ENCODE measurements around the gene TBC1D22A.

DNA sequence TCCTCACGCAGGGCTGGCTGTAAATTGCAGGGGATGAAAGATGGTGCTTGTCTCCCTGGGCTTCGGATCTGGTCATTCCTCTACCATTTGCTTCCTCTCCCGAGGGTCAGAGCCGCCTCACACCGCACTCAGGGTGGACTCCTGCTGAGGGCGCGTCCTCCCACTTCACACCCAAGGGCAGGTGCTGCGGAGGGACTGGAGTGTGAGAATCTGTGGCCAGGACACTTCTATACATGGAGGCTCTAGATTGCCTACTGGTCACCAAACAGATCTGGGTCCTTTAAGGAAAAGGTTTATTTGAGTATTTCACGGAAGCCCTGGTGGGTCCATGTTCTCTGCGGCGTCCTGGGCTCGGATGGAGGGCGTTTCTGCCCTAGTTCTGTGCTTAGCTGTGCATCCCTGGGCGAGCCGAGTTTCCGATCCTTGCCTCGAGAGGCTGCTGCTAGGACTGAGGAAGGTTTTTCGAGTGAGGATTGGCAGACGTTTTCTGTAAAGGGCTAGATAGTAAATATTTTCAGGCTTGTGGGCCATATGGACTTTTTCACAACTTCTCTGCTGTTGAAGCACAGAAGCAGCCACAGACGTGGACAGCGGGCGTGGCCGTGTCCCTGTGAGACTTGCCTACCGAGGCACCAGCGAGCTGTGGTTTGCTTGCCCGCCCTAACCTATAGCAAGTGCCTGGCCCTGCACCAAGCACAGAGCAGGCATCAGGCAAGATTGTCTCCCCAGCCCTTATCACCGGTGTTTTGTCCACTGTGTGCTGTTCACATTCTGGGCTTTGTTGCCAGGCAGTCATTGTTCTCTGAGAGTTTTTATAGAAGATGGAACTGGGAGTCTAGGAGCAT, 279.0 kb downstream of the TBC1D22A start:
- TF ChIP-seq ISL1 (CRISPR knock-in tag; IDR thresholded peaks at IDR 0.05) = no peak
- TF ChIP-seq ZFP3 (CRISPR knock-in tag; IDR thresholded peaks at IDR 0.05) = no peak
- TF ChIP-seq, protein P1, sequence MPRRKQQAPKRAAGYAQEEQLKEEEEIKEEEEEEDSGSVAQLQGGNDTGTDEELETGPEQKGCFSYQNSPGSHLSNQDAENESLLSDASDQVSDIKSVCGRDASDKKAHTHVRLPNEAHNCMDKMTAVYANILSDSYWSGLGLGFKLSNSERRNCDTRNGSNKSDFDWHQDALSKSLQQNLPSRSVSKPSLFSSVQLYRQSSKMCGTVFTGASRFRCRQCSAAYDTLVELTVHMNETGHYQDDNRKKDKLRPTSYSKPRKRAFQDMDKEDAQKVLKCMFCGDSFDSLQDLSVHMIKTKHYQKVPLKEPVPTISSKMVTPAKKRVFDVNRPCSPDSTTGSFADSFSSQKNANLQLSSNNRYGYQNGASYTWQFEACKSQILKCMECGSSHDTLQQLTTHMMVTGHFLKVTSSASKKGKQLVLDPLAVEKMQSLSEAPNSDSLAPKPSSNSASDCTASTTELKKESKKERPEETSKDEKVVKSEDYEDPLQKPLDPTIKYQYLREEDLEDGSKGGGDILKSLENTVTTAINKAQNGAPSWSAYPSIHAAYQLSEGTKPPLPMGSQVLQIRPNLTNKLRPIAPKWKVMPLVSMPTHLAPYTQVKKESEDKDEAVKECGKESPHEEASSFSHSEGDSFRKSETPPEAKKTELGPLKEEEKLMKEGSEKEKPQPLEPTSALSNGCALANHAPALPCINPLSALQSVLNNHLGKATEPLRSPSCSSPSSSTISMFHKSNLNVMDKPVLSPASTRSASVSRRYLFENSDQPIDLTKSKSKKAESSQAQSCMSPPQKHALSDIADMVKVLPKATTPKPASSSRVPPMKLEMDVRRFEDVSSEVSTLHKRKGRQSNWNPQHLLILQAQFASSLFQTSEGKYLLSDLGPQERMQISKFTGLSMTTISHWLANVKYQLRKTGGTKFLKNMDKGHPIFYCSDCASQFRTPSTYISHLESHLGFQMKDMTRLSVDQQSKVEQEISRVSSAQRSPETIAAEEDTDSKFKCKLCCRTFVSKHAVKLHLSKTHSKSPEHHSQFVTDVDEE (CRISPR knock-in tag; IDR thresholded peaks at IDR 0.05) = no peak
- TF ChIP-seq, protein P2, sequence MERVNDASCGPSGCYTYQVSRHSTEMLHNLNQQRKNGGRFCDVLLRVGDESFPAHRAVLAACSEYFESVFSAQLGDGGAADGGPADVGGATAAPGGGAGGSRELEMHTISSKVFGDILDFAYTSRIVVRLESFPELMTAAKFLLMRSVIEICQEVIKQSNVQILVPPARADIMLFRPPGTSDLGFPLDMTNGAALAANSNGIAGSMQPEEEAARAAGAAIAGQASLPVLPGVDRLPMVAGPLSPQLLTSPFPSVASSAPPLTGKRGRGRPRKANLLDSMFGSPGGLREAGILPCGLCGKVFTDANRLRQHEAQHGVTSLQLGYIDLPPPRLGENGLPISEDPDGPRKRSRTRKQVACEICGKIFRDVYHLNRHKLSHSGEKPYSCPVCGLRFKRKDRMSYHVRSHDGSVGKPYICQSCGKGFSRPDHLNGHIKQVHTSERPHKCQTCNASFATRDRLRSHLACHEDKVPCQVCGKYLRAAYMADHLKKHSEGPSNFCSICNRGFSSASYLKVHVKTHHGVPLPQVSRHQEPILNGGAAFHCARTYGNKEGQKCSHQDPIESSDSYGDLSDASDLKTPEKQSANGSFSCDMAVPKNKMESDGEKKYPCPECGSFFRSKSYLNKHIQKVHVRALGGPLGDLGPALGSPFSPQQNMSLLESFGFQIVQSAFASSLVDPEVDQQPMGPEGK (CRISPR knock-in tag; IDR thresholded peaks at IDR 0.05; ENCODE audit: borderline replicate concordance) = no peak
- TF ChIP-seq CSDC2 (CRISPR knock-in tag; IDR thresholded peaks at IDR 0.05) = no peak
- TF ChIP-seq BACH2 (CRISPR knock-in tag; IDR thresholded peaks at IDR 0.05; ENCODE audit: borderline replicate concordance) = no peak
- TF ChIP-seq, protein P3, sequence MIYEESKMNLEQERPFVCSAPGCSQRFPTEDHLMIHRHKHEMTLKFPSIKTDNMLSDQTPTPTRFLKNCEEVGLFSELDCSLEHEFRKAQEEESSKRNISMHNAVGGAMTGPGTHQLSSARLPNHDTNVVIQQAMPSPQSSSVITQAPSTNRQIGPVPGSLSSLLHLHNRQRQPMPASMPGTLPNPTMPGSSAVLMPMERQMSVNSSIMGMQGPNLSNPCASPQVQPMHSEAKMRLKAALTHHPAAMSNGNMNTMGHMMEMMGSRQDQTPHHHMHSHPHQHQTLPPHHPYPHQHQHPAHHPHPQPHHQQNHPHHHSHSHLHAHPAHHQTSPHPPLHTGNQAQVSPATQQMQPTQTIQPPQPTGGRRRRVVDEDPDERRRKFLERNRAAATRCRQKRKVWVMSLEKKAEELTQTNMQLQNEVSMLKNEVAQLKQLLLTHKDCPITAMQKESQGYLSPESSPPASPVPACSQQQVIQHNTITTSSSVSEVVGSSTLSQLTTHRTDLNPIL (CRISPR knock-in tag; IDR thresholded peaks at IDR 0.05; ENCODE audit: low read depth) = no peak
- TF ChIP-seq ARNTL (CRISPR knock-in tag; IDR thresholded peaks at IDR 0.05; ENCODE audit: borderline replicate concordance, low read depth) = no peak
- no peak for TF ChIP-seq SNAI2 (CRISPR knock-in tag; IDR thresholded peaks at IDR 0.05)
- TF ChIP-seq, protein P4, sequence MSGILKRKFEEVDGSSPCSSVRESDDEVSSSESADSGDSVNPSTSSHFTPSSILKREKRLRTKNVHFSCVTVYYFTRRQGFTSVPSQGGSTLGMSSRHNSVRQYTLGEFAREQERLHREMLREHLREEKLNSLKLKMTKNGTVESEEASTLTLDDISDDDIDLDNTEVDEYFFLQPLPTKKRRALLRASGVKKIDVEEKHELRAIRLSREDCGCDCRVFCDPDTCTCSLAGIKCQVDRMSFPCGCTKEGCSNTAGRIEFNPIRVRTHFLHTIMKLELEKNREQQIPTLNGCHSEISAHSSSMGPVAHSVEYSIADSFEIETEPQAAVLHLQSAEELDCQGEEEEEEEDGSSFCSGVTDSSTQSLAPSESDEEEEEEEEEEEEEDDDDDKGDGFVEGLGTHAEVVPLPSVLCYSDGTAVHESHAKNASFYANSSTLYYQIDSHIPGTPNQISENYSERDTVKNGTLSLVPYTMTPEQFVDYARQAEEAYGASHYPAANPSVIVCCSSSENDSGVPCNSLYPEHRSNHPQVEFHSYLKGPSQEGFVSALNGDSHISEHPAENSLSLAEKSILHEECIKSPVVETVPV (CRISPR knock-in tag; IDR thresholded peaks at IDR 0.05) = no peak
- TF ChIP-seq TCF4 (CRISPR knock-in tag; IDR thresholded peaks at IDR 0.05; ENCODE audit: borderline replicate concordance) = no peak
- TF ChIP-seq PPARA (CRISPR knock-in tag; IDR thresholded peaks at IDR 0.05; ENCODE audit: borderline replicate concordance) = no peak
